Activated CD4-positive, alpha-beta T cell treated with anti-CD3 and anti-CD28 coated beads, Interleukin-2, amount 50 U/mL, for 1 hour (primary cell): ENCODE results near the gene SYT11.
A peak's percentile ranks its signal among the peaks of the same experiment; 100 is the strongest.
"Not testable (repeated sequence)": the region's sequence is repeated elsewhere in the genome, so short reads cannot be mapped to it uniquely, and the experiment has no call there.

Experiments used
- DNase-seq: peaks from one replicate; pipeline ENCODE4 v3.0.0-alpha.2; 2020

Gene SYT11, protein sequence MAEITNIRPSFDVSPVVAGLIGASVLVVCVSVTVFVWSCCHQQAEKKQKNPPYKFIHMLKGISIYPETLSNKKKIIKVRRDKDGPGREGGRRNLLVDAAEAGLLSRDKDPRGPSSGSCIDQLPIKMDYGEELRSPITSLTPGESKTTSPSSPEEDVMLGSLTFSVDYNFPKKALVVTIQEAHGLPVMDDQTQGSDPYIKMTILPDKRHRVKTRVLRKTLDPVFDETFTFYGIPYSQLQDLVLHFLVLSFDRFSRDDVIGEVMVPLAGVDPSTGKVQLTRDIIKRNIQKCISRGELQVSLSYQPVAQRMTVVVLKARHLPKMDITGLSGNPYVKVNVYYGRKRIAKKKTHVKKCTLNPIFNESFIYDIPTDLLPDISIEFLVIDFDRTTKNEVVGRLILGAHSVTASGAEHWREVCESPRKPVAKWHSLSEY

DNA sequence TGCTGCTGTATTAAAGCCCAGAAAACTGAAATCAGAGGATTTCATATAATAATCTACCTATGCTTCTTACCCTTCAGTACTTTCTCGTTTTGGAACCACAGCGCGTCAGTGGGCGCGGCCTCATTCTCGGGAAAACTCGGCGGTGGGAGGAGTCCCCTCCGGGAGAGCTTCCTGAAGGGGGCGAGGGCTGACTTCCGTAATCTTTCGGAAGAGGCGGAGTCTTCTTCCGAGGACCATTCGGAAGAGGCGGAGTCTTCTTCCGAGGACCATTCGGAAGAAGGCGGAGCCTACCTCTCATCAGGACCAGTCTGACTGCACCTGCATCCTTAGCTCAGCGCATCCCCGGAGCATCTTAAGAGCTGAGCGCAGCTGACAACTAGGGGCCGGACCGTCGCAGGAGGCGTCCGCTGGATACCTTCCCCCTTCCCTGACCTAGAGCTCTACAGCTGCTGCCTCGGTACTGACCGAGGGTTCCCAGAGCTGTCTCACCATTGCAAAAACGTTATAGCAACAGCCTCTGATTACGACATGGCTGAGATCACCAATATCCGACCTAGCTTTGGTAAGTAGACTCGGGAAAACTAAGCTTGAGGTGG is at the start of gene SYT11:
Gene SYT11, plus strand, starts transcription at position 334 of the 596 bp plus-strand sequence. Its CDS starts 195 bp downstream, at position 529.
- peak; percentile 91 for DNase-seq

DNA sequence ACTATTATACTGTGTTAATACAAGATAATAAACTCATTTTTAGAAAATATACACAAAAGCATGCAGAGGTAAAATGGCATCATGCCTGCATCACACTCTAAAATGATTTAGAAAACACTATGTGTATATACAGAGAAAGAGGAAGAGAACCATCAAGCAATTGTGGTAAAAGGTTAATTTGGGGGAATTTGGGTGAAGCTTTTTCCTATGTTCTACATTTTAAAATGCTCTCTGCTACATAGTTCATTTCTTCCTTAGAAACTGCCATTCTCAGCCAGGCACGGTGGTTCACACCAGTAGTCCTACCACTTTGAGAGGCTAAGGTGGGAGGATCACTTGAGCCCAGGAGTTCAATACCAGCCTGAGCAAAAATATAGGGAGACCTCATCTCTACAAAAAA is 46.5 kb upstream of the SYT11 start:
- DNase-seq = no peak

DNA sequence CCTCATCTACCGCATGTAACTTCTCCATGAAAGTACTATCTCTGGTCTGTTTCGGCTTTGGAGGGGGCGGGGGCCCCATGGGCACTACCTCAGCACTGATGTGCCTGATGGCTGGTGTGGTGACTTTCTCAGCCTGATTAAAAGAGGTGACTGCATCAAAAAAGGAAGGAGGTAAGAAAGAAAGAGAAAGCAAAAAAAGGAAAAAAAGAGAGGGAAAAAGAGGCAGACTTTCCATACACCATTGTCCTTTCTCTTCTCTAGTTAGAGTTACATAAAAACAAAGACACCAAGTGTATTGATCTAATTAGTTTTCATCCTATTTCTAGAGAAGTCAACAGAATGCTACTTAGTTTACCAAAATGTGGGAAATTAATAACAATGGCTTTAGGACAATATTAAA is 45.7 kb upstream of the SYT11 start:
- DNase-seq = no peak

DNA sequence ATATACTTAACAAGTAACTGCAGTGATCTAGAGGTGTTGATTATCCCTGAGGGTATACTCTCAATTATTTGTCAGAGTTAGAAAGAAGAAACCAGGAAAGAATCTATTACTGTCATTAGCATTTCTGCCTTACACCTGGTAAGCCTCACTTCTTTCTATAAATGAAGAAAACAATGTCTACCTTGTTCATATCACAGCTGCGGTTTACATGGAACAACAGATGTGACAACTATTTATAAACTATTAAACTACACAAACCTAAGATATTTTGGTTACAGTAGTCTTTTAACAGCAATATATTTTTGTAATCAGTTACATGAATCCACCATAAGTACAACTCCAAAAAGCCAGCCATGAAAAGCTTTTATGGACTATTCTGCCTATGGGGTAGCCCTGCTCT is 43.0 kb upstream of the SYT11 start:
- DNase-seq = no peak

DNA sequence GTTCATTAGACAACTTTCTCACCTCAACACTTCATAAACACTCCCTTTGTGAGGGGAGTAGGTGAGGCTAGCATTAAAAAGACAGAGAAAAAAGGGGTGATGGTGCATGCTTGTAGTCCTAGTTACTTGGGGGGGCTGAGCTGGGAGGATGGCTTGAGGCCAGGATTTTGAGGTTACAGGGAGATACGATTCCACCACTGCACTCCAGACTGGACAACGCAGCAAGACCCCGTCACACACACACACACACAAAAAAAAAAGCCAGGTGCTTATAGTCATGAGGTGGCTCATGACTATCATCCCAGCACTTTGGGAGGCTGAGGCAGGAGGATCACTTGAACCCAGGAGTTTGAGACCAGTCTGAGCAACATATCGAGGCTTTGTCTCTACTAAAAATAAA is 31.9 kb upstream of the SYT11 start:
- no peak for DNase-seq

DNA sequence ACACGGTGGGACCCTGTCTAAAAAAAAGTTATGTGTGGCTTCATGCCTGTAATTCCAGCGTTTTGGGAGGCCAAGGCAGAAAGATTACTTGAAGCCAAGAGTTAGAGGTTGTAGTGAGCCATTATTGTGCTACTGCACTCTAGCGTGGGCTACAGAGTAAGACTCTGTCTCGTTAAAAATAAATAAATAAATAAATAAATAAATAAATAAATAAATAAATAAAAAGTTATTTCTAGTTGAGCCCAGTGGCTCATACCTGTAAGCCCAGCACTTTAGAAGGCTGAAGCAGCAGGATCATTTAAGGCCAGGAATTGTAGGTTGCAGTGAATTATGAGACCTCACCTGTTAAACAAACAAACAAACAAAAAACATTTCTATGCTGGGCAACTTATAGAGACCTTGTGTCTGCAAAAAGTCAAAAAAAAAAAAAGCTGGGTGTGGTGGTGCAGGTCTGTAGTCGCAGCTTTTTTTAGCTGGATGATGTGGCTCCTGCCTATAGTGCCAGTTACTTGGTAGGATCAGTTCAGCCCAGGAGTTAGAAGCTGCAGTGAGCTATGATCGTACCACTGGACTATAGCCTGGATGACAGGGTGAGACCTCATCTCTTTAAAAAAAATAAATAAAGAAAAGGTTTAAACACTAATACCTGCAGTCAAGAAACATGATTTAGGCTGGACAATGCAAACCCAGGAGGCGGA is 27.9 kb upstream of the SYT11 start:
- no peak for DNase-seq

DNA sequence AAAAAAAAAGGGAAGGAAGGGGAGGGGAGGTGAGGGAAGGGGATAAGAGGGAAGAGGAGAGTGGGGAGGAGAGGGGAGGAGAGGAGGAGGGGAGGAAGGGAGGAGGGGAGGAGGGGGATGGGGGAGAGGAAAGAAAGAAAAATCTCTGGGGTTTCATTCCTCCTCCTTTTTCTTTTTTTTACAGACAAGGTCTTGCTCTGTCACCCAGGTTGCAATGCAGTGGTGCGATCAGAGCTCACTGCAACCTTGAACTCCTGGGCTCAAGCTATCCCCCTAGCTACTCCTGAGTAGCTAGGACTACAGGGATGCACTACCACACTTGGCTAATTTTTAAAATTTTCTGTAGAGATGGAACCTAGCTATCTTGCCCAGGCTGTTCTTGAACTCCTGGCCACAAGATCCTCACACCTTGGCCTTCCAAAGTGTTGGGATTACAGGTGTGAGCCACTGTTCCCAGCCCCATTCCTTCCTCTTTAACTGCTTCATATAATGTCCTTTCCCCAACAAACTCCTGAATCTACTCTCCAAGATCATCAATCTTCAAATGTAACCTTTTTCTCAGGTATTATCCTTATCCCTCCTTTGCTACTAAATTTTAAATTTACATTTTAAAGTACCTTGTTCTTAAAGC is 25.6 kb upstream of the SYT11 start:
- DNase-seq = no peak

DNA sequence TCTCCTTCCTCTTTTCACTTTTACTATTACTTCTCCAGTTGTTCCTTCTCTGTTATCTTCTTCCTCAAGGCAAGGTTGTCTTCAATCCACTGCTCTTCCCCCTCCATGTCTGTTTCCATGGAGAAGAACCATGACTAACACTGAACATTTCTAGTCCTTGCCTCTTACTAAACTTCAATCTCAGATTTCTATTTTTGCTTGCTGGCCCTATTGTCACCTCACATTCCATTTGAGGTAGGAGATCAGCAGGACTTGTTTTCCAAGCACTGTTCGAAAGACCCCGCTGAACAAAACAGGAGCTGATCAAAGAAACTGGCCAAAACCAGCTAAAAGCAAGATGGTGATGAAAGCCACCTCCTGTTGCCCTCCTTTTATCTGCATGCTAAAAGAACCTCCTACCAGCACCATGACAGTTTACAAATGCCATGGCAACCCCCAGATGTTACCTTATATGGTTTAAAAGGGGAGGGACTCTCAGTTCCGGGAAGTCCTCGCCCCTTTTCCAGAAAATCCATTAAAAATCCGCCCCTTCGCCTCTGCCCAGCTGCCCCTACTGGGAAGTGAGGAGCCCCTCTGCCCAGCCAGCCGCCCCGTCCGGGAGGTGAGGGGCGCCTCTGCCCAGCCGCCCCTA is 25.0 kb upstream of the SYT11 start:
- DNase-seq = no peak

DNA sequence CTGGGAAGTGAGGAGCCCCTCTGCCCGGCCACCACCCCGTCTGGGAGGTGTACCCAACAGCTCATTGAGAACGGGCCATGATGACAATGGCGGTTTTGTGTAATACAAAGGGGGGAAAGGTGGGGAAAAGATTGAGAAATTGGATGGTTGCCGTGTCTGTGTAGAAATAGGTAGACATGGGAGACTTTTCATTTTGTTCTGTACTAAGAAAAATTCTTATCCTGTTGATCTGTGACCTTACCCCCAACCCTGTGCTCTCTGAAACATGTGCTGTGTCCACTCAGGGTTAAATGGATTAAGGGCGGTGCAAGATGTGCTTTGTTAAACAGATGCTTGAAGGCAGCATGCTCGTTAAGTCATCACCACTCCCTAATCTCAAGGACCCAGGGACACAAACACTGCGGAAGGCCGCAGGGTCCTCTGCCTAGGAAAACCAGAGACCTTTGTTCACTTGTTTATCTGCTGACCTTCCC is 24.4 kb upstream of the SYT11 start:
- DNase-seq = not testable (repeated sequence)

DNA sequence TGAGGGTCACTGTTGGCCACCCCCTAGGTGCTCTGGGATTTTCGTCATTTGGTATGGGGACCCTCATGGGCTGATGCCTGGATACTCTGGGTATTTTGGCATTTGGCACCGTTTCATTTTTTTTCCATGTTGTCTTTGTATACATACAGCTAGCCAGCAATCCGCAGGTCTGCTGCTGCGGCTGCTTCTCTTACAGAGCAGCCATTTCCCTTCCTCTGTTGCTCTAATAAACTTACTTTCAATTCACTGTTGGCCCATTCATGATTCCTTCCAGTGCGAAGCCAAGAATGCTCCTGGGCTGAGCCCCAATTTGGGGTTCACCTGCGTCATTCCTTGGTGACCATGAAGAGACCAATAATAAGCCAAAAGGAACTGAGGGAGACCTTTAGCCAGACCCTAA is 23.8 kb upstream of the SYT11 start:
- no peak for DNase-seq

DNA sequence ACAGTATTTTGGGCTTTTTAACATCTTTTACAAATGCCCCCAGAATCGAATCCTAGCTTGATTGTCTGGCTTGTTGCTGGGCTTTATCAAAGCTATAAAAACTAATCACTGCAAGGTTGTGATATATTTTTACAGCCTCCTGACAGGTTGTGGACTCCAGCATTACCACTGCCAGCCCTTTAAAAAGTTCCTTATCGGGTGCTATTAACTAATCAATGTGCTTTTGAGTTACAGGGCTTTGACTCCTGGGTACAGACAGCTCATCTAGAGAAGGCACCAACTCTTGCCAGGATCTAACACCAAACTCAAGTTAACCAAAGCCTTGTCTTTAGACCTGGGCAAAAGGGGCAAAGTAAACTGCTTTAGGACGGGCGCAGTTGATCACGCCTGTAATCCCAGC is 19.0 kb upstream of the SYT11 start:
- DNase-seq = no peak

DNA sequence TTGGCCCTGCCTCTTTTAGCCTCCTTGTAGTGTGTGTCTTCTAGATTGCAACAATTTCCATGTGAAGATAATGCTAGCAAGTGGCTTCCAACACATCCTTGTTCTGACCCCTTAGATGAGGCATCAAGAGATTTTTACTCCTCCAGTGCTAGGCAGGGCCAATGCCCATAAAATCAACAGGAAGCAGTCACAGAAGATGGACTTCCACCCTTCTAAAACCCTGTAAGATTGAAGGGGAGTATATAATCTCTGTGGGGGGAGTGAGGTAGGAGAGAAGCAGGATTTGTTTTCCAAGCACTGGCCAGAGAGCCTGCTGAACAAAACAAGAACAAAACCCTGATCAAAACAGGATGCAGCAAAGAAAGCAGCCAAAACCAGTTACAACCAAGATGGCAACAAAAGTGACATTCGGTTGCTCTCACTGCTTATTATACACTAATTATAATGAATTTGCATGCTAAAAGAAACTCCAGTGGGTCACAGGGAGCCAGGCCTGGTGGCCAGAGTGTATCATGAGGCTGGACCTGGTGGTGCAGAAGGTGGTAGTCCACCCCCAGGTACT is 14.4 kb upstream of the SYT11 start:
- DNase-seq = no peak

DNA sequence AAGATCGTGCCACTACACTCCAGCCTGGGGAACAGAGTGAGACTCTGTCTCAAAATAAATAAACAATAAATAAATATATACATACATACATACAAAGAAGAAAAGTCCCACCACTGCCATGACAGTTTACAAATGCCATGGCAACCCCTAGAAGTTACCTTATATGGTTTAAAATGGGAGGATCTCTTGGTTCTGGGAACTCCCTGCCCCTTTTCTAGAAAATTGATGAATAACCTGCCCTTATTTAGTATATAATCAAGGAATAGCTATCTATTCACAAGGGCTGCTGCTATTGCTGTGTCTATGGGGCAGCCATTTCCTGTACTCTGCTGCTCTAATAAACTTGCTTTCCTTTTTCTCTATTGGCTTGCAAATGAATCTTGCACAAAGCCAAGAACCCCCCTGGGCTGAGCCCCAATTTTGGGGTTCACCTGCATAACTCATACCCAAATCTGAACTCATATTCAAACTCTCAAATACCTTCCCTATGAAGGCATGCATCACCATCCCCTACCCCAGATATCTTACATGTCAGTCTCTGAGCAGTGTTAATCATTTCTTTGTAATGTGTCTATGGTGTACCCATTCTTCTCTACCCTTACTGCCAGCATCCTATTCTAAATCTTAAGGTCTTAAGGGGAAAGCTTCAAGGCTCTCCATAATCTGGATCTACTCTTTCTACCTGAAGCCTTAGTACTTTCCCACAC is 11.4 kb upstream of the SYT11 start:
- DNase-seq = no peak

DNA sequence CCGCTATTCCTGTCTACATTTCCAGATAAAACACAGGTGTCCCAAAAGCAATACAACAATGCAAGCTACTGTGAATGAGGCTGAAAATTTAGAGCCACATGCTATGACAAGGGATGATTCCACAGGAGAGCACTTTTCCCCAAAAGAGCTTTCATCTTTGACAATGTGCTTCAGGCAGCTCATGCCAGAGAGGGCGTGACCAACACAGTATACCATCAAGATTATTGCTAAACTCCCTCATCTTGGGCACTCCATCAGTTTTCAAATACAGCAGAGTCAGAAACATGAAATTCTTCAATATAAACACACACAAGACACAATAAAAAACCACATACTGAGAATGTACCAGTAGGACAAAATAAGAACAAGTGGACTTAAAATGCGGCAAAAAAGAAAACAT is 9.0 kb upstream of the SYT11 start:
- DNase-seq = no peak

DNA sequence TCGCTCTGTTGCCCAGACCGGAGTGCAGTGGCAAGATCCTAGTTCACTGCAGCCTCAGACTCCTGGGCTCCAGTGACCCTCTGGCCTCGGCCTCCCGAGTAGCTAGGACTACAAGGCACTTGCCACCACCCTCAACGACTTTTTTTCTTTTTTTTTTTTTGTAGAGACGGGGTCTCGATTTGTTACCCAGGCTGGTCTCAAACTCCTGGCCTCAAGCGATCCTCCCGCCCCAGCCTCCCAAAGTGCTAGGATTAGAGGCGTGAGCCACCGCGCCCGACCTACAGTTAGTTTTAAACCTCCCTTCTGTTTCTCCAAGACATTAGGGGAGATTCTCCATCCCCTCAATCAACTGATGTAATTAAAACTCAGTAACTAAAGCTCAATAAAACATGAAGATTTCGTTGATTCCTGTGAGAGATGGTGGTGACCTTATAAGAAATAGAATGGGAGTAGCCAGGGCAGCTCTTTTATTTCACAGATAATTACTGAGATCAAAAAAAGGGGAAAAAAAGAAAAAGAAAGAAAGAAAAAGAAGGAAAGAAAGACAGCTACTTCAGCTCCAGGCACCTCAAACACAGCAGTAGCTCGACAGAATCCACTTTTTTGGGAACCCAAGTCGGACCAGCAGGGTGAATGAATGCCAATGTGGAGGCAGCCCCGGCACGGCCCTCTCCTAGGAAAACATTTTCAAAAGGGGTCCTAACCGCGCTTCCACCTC is 3.0 kb upstream of the SYT11 start:
- DNase-seq = no peak

DNA sequence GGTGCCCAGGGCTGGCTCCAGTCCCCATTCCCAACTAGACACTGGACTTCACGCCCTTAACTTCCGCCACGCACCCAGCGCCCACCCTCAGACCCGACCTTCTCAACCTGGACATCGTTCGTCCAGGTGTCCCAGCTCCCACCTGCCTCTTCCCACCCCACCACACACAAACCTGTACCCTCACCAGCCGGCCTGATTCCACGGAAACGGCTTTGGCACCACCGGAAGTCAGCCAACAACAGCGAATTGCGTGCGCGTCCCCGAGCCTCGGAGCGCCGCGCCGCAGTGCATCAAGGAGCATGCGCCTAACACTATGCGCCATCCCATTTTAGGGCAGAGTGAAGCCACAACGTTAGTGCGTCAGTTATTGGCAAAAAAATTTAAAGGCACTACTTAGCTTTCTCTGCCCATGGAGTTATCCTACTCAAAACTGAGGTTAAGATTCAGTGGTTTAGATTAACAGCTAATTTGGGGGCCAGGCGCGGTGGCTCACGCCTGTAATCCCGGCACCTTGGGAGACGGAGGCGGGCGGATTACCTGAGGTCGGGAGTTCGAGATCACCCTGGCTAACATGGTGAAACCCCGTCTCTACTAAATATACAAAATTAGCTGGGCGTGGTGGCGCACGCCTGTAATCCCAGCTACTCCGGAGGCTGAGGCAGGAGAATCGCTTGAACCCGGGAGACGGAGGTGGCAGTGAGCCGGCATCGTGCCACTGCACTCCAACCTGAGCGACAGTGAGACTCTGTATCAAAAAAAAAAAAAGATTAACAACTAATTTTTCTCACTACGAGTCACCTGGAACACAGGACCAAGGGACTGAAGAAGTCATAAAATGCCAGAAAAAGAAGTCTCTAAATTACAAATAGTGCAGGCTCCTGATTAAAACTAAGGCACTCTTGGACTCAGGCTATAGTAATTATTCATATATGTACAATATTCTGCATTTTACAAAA is 2.1 kb upstream of the SYT11 start, which contains the start of gene GON4L:
Gene GON4L, minus strand, starts transcription at position 240 of the 956 bp plus-strand sequence. CDS start 3,434 bp downstream, outside the sequence.
- DNase-seq = peak; percentile 85

DNA sequence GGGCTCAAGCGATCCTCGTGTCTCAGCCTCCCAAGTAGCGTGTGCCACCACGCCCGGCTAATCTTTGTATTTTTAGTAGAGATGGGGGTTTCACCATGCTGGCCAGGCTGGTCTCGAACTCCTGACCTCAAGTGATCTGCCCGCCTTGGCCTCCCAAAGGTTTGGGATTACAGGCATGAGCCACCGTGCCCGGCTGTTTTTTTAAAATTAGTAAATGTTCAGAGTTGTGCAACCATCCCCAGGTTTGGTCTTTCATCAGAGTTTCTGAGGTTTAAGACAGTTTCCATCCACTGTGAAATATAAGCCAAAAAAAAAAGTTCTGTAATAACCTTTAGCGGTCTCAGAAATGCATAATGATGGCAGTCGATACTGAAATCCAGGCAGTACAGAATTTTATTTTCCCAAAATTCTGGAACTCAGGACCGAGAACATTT is 550 bp upstream of the SYT11 start:
- DNase-seq = no peak

DNA sequence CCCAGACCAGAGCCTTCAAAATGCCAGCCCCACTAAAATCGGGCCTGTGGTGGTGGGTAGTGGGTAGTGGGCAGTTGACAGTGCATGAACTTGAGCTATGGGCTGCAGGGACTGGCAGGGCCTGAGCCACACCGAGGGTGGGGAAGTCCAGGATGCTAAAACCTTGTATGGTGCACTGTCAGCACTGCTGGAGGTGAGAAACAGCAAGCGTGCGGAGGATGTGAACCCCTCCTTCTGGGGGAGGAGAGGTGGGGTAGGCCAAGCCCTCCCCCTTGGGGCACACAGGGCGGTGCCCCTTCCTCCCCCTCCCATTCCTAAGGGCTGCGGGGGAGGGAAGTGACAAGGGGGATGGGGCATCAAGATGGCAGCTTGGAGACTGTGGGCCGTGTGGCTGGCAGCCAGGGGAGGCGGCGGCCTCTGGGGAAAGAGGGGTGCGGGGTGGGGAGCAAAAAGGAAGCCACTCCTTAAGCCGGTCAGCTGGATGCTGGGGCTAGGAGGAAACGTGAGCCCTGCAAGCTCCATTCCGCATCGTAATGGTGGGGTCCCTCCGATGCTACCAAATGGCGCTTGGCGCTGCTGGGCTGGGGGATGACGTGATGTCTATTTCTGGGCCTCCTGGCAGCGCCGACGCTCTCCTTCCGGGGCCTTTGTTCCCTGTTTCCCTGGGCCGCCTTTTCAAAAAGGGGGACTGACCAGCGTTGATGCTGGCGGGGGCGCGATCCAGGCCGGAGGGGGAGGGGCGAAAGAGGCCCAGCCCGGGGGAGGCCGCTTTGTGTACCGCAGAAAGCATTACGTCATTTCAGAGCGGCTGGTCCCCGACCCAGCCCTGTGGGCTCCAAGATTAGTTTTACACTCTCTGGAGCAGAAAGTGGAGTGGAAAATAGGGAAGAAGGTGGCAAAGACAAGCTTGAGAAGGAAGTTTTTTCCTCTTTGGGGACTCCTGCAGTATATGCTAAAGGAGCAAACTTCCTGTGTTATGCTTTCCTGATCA is 809 bp downstream of the SYT11 start:
- peak; percentile 40 for DNase-seq
